HG03460 (cell line): Measurements from ENCODE around the gene ACVR2A.

Experiments
- ATAC-seq: cut with Tn5 transposase; IDR thresholded peaks from one replicate; pipeline ENCODE4 v1.9.1; 2021; ENCODE audit not compliant: unreplicated experiment

ACVR2A gene

DNA sequence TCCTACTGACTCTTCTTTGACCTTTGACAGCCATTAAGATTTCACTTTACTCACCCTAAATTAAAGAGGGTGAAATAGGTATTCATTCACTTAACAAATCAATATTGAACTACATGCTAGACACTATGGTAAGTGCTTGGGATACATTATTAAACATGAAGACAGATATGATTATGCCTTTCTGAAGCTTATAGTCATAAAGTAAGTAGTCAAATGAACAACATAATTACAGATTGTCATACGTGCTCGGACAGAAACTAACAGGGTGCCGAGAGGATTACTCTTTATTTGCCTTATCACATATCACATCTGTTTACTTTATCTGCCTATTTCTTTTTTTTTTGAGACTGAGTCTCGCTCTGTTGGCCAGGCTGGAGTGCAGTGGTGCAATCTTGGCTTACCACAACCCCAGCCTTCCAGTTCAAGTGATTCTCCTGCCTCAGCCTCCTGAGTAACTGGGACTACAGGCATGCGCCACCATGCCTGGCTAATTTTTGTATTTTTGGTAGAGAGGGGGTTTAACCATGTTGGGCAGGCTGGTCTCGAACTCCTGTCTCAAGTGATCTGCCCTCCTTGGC is 9.8 kb downstream of the ACVR2A start:
- no peak for ATAC-seq

DNA sequence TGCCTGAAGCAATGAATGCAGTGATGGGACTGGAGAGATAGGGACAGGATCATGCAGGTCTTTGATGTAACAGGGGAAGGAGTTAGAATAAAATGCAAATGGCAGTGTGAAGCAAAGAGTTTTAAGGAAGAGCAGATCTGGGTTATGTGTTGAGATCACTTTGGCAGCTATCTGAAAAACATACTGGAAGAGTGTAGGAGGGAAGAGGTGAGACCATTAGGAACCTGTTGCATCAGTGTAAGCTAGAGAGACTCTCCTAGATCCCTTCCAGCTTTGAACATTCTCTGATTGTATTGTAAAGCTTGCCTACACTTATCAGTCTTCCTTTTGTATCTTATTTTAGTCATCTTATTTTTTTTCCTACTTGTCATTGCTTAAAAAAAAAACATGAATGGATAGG is 10.5 kb downstream of the ACVR2A start:
- ATAC-seq, result no peak

DNA sequence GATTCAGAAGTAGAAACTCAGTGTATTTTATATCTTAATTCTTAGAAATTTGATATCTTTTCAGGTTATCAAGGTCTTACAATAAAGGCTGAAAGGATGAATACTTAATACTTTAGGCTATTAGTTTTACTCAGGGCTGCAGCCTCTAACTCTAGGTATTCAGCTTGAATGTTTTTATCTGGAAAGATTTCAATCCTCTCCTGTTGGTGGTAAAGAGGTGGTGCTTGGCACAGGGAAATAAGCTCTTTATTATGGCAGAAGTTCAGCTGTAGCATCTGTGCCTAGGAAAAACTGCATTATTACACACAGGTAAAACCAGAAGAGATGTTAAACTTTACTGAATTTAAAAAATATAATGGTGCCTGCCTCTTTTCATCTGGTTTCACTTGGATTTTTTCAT is 11.1 kb downstream of the ACVR2A start:
- ATAC-seq, result no peak

DNA sequence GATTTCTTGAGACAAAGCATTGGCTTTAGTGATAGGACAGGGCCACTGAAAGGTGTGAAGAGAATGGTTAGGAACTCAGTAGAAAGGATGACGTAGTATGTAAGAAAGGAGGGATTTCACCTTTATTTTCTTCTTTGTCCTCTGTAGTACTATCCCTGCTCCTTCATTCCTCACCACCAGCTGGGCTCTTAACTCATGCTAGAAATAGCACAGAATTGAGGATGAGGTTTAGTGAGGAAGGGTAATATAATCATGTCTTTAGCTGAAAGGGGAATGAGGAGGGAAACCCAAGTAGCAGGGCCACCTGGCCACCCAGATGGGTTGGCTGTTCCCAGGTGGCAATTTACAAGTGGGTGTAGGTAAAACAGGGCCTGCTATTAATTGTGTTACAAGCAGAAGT is 15.2 kb downstream of the ACVR2A start:
- ATAC-seq, result no peak

DNA sequence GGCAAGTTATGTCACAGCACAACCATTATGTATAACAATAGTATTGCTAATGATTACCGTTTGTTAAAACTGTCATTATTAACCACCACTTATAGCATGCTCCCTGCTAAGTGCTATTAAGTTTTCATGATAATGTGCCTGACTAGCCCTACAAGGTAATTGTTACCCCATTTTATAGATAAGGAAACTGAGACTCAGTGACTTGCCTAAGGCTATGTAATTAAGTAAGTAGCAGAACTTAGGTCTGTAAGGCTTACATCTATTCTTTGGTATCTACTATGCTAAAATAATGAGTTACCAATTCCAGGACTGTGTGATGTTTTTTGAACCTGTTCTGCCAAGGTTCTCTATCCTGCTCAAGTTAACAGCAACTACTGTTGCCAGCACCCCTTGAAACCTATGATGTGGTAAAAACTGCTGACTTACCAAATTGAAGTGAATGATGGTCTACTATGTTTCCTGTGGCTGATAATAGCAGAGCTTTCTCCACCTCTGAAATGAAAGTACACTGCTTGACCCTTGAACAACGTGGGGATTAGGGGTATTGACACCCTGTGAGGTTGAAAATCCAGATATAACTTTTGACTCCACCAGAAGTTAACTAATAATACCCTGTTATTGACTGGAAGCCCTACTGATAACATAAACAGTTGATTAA is 18.2 kb downstream of the ACVR2A start:
- ATAC-seq, result no peak

DNA sequence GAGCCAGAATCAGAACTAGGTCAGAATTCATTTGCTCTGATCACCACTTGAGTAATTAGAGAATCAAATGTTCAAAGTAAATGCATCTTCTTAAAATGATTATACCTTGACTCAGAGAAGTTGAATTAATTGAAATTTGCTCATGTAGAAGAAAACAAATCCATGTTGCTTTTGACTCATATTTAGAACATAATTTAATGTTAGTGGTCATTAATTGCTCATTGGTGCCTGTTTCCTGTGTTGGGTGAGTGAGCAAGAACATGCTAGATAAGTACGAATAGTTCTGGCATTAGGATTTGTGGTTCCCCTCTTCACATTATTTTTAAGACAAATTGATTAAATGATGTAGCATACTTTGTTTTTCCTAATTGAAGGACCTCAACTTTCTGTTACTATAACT is 19.0 kb downstream of the ACVR2A start:
- no peak for ATAC-seq

DNA sequence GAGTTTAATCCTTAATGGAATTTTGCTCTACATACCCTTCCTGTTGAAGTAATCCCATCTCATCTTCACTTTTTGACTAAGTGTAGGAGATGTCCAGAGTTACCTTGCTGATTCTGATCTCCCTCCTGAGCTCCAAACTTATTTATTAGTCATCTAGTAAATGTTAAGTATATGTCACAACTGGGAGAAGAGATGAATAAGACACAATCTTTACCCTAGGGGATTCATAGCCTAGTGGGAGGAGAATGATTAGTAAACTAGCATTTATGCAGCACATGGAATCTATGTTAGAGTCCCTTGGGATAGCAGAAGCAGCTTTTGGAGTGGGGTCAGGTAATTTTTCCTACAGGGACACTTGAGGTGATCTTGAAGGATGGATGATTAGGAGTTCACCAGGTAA is 20.7 kb downstream of the ACVR2A start:
- ATAC-seq, result no peak

DNA sequence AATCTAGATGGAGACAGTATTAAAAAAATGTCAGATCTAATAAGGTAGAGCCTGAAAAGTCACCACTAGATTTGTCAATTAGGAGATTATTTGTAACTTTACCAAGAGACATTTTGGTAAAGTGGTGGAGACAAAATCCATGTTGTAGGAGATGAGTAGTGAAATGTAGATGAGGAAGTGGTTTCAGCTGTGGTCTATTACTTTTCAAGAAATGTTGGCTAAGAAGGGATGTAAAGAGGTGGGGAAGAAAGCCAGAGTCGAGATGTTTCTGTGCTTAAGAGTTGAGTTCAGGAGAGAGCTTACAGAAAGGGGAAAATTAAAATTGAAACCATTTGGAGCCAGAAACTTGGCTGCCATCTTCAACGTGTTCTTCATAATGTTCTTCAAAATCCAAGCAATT is 22.2 kb downstream of the ACVR2A start:
- no peak for ATAC-seq

DNA sequence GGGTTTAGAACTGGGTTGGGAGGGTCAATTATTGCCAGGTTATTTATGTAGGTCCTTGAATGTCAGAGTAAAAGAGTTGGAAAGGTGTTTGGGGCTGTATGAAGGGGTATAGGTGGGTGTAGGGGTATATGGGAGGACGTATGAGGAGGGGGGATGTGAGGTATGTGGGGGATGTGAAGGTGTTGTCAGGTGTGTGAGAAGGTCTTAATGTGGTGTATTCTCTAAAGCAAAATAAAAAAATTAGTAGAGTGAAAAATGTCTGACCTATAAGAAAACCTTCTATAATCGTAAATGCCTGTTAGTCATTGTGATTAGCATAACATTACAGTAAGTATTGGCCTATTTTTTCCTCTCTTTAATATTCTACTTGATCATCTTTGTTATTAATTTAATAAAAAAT is 25.1 kb downstream of the ACVR2A start:
- ATAC-seq, result no peak

DNA sequence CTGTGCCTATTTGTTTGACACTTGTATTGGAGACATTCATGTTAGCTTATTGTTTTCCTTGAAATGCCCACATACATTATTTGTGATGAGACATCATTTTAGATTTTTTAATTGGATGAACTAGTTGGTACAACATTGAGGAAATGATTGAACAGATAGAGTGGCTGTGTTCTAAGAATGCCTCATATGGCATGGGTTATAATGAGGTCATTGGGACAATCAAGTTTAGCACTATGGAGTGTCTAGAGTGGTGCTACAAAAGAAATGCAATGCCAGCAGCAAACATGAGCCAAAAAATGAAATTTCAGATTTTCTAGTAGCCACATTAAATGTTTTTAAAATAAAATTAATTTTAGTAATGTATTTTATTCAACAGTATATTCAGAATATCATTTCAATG is 28.1 kb downstream of the ACVR2A start:
- ATAC-seq, result no peak

DNA sequence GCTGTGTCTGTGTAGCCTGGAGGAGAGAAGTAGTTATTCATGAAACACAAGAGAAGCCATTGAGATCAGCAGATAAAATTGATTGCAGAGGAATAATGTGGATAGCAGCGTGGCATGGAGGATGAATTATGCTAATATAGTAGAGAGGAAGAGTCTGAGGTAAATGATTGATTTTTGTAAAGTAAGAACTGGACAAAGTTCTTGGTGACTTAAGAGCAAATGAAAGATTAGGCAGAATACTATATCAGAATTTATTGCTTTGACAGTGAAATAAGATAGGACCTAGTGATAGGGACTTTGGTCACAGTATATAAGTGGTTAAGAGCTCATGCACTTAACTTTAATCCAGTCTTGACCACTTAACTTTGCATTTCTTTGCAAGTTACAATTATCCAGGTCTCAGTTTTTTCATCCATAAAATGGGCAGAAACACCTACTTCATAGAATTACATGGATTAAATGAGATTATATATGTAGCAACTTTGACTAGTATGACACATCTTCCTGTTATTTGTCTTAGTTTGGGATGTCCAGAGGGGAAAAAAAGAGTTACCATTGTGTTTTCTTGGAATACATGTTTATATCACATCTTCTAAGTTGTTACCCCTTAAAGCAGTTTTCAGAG is 29.1 kb downstream of the ACVR2A start:
- no peak for ATAC-seq

DNA sequence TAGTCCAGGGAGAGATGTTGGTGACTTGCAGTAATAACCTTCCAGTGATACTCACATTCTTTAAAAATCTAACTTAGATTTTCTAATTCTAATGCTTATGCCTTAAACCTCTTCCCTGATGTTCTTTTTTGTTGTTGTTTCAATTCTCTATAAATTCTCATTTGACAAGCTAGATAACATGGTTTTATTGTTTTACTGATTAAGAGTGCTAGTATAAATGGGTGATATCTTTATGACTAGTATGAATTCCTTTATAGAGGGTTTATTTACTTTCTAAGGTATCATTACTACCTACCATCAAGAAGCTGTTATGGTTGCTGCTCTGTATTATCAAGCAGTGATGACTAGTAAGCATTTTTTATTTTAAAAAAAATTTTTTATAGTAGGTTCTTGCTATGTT is 35.0 kb downstream of the ACVR2A start:
- no peak for ATAC-seq

DNA sequence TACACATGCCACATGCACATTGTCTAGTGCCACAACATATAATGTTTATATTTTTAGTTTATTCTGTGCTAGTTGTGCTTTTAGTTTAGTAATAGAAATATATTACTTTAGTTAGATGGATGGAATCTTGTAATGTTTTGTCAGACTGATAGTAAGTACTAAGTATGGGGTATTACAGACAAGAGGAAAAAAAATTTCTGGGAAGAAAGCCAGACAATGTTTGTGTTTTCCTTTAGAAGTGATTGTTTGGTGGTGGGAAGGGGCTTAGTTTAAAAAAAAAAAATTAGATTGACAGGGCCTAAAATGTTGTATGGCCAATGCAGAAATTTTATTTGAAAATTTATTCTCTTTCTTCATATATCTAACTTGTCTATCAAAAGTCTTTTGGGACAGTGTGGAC is 37.8 kb downstream of the ACVR2A start:
- no peak for ATAC-seq

DNA sequence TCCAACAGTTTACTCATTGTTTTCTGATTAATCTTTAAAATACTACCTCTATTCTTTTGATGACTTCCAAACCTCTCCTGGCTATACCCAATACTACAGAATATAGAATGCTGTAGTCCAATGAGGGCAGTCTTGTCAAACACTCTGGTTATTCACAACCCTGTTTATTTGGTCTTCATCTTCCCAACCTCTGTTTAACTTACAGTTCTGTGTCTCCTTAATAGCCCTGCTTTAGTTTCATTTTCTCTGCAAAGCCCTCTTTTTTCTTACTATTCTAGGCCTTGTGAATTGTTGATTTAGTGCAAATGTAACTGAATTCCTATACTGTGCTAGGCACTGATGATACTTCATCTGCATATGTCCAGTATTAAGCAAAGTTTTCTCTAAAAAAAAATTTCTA is 40.0 kb downstream of the ACVR2A start:
- no peak for ATAC-seq

DNA sequence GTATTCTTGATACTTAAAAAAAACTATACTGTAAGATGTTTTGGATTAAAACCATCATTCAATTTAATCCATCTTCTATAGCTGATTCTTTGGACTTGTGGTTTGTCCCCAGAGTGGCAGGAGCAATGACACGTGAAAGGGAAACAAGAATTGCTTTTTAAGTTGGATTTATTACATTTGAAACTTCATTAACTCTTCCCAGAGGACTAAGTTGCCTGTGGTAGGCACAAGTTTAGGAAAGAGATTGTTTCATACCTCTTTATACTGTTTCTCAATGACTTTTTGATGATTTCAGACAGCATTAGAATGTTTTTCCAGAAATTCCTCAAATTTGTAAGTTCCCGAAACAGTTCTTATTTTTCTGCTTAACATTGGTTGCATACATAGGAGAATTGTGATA is 41.3 kb downstream of the ACVR2A start:
- no peak for ATAC-seq

DNA sequence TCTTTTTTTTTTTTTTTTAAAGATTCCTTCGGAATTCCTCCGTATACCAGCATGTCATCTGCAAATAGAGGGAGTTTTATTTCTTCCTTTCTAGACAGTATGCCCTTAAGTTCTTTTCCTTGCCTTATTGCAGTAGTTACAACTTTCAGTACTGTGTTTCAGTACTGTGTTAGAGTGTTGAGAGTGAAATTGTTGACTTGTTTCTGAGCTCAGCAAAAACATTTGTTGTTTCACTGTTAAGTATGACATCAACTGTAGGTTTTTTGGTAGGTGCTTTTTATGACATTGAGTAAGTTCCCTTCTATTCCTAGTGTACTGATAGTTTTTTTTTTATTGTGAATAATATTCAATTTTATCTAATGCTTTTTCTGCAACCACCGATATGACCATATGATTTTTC is 43.9 kb downstream of the ACVR2A start:
- no peak for ATAC-seq

DNA sequence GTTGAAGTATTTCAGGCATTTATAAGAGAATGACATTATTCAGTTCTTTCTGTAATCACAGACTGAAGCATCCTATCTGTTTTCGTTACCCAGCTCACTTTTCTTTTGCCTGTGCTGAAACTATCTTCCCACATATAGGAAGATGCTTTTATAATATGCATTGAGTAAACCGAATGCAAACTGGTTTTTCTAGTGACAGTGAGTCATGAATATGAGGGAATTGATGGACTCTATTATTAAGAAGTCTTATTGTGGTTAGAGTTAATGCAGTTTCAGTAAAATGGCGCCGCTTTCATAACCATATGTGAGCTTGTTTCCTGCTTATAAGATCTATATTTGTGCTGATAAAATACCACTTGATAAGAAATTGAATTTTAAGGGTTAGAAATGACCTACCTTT is 59.2 kb downstream of the ACVR2A start:
- no peak for ATAC-seq

DNA sequence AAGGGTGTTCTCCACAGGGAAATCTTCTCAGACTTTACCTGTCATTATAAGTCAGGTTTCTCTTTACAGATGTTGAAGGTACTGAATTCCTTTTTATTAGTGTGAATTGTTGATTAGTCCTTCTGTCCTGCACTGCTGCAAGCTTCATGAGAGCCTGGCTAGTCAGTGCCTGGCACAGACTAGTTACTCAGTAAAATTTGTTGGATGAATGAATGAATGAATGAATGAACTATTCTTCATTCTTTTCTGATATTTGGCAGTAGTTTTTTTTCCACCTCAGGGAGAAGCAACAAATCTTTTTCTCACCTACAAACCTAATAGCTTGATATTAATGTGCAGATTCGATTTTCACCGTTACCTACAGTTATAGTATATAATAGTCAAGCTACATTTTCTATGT is 64.3 kb downstream of the ACVR2A start:
- ATAC-seq, result no peak

DNA sequence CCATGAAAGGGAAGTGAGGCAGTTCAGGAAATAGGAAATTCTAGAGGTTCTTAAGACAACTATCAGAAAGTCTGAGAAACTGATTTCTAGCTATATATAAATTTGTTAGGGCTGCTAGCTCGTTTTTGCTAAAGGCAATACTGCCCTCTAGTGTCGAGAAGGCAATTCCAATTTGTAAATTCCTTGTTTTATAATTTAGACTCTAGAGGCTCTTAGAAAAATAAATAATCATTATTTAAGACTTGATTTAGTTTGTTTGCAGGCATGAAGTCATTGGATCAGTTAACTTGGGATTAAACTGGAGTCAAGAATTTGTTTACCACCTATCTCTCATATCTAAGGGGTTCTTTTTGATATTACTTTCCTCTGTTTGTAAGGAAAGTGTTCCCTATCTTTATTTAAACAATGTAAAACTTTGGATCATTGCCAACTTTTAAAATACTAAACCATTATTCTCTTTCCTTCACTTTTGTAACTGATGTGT is 66.2 kb downstream of the ACVR2A start:
- no peak for ATAC-seq

DNA sequence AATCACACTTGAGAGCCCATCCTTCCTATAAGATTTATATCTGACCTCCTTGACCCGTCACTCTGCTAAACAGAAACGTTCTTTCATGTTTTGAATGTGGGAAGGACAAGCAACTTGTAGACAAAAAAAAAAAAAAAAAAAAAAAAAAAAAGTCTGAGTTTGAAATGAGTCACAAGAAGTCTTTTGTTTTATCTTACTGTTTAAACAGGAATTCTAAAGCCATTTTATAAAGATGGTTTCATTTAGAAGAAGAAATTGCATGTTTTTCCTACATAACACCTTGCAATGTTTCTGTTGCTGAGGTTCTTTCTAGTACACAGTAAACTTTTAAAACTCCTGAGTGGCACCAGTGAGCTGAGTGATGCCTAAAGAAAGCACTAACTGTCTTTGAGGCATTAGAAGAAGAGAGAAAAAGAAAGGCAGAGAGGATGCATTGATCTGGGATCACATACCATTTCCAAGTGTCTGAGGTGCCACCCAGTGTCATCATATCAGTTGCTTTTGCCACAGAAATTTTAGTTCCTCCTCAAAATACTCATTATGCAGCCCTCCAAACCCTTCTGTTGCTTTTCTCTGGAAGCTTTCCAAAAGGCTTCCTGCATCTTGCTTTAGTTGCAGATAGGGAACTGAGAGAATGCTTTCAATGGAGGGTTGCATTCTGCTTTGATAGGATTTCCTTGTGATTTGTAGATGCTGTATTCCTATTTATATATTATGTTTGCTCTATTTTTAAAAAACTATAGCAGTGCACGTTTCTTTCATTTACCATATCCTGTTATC is 69.1 kb downstream of the ACVR2A start:
- no peak for ATAC-seq

DNA sequence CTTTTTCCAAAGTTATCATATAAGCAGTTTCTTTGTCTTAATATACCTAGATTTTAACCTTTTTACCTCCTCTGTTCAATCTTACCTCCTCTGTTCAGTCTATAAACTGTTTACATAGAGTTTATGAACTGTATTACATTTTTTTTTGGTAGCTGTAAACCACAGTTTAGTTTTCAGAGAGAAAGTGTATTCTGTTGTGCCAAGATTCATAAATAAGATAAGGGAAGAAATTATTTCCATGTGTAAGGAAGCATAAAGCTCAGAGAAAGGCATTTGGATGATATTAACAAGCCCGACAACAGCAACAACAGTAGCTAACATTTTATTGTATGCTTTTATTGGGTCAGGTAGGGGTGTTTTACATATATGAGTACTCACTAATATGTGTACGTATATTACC is 71.2 kb downstream of the ACVR2A start:
- no peak for ATAC-seq

DNA sequence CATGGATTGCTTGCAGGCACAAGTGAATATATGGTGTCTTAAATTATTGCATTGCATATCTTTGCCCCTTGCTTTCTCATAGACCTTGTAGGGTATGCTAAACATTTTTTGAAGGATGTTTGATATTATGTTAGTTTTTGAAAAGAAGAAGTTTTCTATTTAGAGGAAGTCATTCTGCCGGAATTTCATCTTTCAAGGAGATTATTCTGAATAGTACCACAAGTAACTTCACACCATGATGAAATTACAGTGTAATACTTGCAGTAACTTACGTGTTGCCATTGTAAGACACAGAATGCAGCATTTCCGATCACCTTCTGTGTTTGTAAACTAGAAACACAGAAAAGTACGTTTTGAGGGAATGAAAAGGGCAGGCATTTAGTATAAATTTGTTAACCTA is 71.9 kb downstream of the ACVR2A start:
- ATAC-seq, result no peak
